Amniotic epithelial cell (primary cell): ENCODE data around the gene VPS26C.

Source experiments
- DNase-seq: peaks from one replicate; pipeline ENCODE4 v3.0.0-alpha.2; 2010; ENCODE audit warnings: low read depth

VPS26C gene

DNA sequence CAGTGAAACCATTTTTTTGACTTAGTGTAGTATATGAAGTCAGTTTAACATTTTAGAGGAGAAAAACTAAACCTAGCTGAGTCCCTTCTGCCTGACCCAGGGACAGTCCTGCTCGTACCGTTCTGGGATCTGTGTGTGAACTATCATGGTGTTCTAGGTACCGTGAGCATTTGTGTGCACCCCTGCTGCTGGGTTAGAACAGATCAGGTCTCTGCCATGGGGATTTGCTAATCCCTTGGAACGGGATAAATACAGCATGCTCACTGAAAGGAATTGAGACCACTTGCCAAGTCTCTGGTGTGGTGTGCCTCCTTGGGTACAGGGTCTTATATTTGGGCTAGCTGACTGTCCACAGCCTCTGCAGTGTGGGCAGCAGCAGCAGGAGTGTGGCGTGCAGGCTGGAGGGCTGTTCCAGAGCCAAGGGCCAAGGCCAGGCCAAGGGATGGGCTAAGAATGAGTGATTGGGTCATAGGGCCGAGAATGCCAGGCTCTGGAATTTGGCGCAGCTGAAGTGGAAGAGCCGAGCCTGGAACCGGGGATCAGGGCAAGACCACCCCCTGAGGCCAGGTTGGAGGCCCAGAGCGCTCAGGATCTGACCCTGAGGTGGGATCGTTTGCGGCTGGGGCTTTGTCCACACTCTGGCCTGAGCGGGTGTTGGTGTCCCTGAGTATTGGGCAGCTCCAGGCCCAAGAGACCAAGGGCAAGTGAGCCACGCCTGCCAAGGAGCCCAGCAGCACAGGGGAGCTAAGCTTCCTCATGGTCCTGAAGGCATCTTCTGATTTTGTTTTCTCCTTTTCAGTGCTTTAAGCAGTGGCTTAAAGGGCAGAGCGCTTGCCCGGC, 66.3 kb downstream of the VPS26C start:
- DNase-seq = no peak

DNA sequence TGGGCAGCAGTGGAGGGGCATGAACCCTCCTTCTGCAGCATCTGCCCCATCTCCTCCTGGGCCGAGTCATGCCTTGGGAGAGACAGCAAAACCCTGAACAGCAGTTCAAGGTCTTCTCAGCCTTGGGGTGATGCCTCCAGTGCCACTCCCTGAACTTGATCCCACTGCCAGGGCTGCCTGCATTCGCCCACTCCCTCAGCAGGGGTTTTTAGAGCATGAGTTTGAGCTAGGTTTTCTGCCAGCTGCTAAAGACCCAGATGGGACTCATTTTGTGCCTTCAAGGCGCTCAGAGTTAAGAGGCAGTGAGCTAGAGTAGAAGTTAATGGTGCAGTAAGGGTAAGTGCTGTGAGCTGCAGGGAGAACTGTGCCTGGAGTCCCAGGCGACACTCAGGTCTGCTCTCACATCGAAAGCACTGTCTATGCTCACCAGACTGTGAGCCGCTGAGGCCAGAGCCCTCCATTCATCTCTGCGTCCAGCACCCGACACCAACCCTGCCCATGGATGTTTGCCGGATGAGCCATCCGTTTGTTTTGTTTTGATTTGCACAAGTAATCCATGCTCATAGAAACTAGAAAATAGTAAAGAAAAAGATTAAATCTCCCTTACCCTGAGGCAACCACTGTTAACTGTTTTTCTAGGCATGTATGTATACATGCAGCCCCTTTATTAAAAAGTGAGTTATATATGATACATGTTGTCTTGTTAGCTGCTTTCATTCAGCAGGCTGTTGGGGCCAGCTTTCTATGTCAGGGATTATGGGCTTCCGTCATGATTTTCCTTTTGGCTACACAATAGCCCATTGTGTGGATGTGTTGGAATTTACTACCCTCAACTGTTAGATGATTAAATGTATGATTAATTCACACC, 67.8 kb downstream of the VPS26C start:
- DNase-seq = peak; percentile 64

DNA sequence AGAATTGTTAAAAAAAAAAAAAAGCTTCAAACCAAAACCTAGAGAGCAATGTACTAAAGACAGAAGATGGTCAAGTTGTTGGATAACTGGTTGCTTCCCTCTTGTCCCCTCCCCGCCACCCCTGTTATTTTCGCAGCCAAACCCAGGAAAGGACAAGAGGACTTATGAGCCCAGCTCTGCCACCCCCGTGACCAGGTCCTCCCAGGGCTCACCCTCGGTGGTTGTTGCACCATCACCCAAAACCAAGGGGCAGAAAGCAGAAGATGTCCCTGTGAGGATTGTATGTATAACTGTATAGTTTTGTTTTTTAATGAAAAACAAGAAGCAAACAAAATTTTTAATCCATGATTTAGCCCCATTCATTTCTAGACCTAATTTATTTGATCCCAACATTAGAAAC, 69.4 kb downstream of the VPS26C start:
- DNase-seq = no peak

DNA sequence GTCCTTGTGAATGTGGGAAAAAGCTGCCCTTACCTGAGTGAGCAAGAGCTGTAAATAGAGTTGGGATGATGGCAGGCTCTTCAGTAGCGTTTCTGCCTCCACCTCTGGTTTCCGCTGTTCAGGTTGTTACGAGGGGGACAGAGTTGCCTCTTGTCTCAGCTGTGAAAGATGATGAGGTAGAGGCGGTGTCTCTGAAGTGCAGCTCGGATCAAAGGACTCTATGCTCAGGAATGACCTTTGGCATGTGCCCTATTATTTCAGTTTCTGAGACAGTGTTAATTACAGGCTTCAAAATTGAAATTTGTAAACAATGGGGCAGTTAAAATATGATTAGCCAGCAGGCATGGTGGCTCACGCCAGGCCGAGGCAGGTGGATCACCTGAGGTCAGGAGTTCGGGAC, 70.3 kb downstream of the VPS26C start:
- no peak for DNase-seq

DNA sequence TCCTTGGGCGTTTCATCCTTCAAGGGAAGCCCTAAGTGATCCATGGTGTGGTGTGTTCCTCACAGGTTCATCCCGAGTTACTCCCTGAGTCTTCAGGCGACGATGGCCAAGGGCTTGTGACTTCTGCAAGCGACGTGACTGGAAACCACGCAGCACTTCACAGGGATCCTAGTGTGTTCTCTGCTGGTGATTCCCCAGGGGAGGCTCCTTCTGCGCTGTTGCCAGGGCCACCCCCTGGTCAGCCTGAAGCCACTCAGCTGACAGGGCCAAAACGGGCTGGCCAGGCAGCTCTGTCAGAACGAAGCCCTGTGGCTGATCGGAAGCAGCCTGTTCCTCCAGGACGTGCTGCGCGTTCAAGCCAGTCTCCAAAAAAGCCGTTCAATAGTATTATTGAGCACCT, 71.5 kb downstream of the VPS26C start:
- no peak for DNase-seq

DNA sequence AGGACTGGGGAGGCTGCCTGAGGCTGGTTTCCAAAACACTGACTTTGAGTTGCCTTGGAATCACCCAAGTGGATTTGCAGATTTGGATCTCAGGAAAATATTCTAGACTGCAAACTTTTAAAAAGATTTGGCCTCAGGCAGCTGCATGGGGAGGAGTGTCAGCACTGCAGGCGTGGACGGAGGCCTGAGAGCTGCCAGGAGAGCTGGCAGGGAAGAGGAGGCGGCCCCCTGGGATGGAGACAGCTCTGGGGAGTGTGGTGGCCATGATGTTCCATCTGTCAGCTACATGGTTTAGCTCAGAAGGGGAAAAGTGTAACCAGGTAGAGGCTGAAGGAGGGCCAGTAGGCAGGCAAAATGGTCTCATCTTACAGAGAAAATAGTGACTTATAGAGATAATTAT, 72.1 kb downstream of the VPS26C start:
- no peak for DNase-seq

DNA sequence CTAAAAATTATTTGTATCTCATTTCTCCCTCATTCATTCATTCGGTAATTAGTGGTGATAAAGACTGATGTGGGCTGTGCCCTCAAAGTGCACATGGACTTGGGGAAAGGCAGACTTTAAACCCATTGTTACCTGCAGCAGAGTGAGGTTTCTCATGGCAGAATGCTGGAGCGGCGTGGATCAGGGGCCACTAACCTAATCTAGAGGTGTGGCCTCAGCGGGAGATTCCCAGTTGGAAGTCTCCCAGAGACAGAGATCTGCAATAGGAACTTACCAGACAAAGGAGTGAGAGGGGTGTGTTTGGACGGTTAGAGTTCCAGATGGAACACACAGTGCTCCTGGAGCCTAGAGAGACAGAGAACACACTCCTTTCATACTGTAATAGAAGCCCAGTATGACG, 73.5 kb downstream of the VPS26C start:
- no peak for DNase-seq

DNA sequence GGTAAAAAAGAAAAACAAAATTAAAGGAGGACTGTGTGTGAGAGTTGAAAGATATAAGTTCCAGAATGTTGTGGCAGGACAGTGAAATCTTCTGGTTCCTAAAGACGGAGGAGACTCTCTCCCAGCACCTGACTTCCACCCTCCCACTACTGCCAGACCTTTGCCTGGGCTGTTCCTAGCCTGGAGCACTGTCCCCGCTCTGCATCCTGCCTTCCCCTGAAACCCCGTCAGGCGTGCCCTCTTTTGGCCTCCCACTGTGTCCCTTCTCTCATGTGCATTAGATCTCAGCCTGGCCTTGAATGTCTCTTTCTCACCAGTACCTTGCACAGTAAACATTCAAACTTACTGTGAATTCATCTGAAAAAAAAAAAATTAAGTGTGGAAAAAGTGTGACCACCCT, 74.1 kb downstream of the VPS26C start:
- DNase-seq = no peak

DNA sequence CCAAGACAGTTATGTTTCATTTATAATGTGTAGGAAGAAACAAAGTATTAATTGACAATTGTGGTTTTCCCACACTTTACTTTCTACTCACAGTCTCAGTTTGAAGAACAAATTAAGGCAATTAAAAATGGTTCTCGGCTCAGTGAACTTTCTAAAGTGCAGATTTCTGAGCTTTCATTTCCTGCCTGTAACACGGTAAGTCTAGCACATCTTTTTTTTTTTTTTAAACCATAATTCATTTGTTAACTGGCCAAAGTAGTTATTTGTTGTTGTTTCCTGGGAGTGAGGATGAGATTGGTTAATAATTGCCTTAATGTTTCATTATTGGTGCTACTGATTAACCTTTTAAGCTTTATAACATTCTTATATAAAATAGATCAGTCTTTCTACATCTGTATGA, 75.1 kb downstream of the VPS26C start:
- DNase-seq = no peak

DNA sequence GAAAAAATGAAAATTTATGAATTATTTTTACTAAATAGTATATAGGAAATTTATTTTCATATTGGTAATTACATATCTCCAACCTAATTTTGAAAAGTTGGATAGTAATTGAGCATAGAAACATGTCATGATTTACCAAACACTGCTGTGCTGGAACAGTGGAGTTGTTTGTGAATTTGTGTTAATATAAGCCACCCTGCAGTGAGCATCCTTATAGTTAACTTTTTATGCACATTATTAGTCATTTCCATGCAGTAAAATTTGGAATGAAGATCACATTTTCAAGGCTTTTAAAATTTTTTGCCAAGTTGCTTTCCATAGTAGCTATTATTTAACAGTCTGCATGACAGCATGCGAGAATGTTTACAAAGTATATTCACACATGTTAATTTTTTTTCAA, 78.3 kb downstream of the VPS26C start:
- DNase-seq = no peak

DNA sequence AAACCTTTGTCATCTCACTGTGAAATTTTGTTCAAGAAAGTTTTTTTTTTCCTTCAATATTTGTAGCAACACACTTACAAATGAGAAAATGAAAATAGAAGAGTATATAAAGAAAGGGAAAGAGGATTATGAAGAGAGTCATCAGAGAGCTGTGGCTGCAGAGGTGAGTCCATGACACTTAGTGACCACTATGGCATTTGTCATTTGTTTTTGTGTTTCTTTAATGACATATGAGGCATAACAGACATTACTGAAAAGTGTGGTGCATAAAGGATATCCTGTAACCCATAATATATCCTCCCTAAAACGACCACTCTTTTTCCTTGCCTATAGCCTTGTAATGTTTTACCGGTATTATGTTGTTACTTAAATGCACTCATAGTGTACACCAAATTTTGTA, 80.2 kb downstream of the VPS26C start:
- DNase-seq = no peak

DNA sequence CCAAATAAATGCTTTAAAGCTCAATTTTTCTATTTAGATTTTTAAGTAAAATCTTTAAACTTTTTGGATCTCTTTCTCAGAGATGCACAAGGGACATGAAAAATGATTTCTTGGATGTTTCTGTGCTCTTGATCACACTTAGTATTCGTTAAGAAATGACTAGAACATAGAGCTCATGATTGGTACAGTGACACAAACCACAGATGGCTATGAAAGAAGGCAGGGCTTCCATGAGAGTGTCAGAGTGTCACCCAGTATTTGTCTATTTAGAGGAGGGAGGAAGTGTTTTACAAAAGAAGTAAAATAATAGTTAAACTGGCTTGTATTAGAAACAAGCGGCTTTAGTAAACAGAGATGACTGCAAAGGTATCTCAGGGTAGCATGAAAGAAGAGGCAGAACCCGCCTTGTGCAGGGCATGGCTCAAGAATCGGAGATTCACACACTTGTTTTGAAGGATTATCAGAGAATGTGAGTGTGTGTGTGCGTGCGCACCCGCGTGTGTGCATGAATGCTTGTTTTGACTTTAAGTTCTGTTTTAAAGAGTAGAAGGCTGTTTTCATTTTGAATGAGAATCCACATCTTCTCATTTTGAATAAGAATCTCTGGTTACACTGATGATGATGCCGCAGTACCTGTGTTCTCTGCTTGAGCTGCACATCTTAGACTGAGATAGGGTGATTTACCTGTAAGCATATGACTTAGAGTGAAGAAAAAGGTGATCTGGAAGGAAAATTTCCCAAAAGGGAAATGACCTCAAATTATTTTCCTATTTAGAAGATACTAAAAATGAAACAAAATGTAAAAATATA, 82.1 kb downstream of the VPS26C start:
- no peak for DNase-seq

DNA sequence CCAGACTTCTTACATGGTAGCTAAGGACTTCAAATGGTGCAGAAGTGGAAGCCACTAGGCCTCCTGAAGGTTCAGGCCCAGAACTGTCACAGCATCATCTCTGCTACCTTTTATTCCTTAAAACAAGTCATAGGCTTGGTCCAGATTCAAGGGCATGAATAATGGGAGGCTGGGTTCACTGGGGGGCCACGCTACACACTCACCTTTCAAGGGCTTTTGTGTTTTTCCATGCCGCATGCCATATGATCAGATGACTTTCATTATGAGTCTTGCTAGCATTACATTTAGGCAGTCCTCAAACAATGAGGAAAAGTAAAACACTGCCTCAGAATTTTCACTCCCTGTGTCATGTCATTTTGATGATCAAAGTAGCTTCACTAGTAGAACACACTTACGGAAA, 83.4 kb downstream of the VPS26C start:
- DNase-seq = no peak

DNA sequence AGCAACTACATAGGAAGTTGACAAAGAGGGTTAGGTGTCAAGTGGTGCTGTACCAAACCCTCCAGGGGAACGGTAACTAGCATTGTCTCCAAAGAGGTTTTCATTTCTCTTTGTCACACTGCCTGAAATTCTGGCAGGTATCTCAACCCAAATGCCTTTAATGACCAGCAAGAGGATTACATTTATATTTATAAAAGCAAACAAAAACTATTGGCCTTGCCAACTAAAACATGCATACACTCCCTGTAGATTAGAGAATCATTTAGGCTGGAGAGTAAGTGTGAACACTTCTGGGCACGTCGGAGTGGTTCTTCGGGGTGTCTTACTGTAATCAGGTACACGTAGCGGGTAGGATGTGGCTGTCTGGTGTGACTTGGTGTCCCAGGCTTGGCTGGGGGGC, 84.9 kb downstream of the VPS26C start:
- DNase-seq = no peak

DNA sequence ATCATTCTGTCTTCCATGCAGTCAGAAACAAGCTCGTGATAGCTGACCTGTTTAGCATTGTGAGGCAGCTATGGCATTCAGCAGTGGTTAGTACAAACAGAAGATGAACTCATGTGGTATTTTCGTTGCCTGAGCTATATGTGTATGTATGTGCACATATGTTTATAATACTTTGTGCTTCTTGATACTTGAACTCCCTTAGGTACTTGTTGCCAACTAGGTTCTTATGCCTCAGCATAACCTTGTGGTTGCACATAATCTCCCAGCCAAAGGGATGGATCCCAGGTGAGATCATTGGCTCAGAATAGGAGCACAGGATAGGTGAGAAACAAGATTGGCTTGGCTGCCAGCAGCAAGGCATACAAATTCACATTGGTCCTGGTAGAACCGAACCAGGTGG, 86.1 kb downstream of the VPS26C start:
- no peak for DNase-seq

DNA sequence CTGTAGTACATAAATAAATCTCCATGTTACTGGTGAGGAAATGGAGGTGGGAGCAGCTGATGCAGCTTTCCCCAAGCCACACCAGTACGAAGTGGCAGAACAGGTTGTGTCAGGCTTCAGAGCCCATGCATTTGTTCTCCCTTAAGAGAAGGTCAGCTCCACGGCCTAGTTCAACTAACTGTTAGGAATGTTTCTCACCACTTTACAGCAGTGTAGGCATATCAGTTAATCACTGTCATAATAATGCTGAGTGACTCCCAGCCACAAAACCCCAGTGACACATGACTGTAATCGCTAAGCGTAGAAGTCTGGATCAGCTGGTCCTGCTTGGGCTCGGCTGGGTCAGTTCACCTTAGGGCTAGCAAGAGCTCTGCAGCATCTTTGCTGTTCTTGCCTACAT, 90.4 kb downstream of the VPS26C start:
- DNase-seq = peak; percentile 41
